ENCODE results near the gene CD79B. TPM values are rescaled to one million over a fixed set of nuclear protein-coding genes. Genes with fewer than 3 reads are reported as not detected.

CD79B gene
- total and polyA plus RNA-seq, 9 of the 15 experiments (the other 6 are each of a cell fraction or from before 2014, with no cell fraction given) = 0.15 to 0.62 (median 0.44) TPM; not detected in 2

GRCh38 chr17:63976702-63977101 lies 44.6 kb upstream of the CD79B start (continued):
- TF ChIP-seq ETV1 (tag; conservative IDR thresholded peaks at IDR 0.05; ENCODE audit: low read depth) = no peak

DNA sequence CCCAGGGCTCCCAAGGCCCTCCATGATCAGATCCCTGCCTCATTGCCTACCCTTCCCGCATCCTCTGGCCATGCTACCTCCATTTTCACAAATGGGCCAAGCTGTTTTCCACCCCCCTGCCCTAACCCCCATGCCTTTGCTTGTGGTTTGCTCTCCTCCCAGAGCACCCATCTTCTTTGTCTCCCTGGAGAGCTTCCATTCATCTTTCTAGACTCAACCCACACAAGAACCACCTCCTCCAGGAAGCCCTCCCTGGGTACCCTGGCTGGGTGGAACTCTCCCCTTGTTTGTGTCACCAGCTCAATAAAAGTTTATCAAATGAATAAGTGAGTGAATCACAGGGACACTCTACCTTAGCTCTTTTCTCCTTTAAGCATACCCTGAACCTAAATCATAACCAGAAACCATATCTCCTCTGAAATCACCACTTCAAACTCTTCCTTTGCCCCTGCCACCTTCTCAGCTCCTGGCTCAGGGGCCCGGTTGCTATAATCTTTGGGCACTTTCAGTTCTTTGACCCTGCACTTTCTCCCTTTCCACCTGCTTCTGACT lies 43.5 kb upstream of the CD79B start:
- CTCF ChIA-PET (ENCODE audit: low intra/inter-chr PET ratio) = no interaction called here
- no peak for DNase-seq (ENCODE audit: extremely low read depth in 1 of 4, low spot score in 3 of 4)

More for the DNA sequence above, 43.5 kb upstream of the CD79B start:
- Histone ChIP-seq H3K36me3 (ENCODE audit: control insufficient read depth, insufficient read depth, low read length) (no peaks in the 10 kb centered on the region), H2AFZ (ENCODE audit: low read depth, low read length) (no peak overlapping the region), H3K9ac (ENCODE audit: insufficient read depth in 1 of 2, low read depth in 2 of 2, low read length in 2 of 2) (peak overlapping the region in 1 of 2 experiments; percentile 32; a peak in 1 of 4 replicates), H3K4me3 (no peak overlapping the region), H3K27me3 (ENCODE audit: control insufficient read depth in 2 of 2, insufficient read depth in 2 of 2, low read length in 2 of 2) (peaks cover 0 to 28% of the 10 kb centered on the region in 2 experiments; a peak in 3 of 5 replicates), H3K79me2 (ENCODE audit: control insufficient read depth, insufficient read depth, low read length) (no peaks in the 10 kb centered on the region), H4K20me1 (replicated peaks; ENCODE audit: control insufficient read depth, insufficient read depth, low read length) (no peaks in the 10 kb centered on the region), H3K4me2 (ENCODE audit: insufficient read depth, low read length) (no peak overlapping the region), H3K27ac (ENCODE audit: extremely low read depth, low read depth, low read length) (no peak overlapping the region), H3K9me1 (ENCODE audit: control insufficient read depth, insufficient read depth, low read length) (no peaks in the 10 kb centered on the region), H3K9me3 (replicated peaks; ENCODE audit: control insufficient read depth, insufficient read depth, low read depth, low read length) (no peaks in the 10 kb centered on the region), H3K4me1 (replicated peaks in 1 of 2; ENCODE audit: control insufficient read depth in 2 of 2, insufficient read depth in 2 of 2, low read length in 2 of 2) (peaks cover 4 to 22% of the 10 kb centered on the region in 2 experiments; a peak in 4 of 5 replicates)
- no peak for TF ChIP-seq SRSF7 (optimal IDR thresholded peaks at IDR 0.05; ENCODE audit: low read depth, low read length)
- TF ChIP-seq BCOR (IDR thresholded peaks at IDR 0.05) = 0 out of 2 replicates have a peak, but pooled peaks have one; percentile 15
- peak; percentile 92 for TF ChIP-seq ZFP36 (IDR thresholded peaks at IDR 0.05; ENCODE audit: low read depth, low read length, partially characterized antibody)
- intact Hi-C loops (cut with micrococcal nuclease) (no loop called here), in situ Hi-C loops (cut with MboI) (no loop called here)
- ATAC-seq = no peak
- POLR2A ChIA-PET = interaction anchor here (0.6 to 1.5 kb wide), 6 partner anchors 9 to 195 kb away, joined by 3 to 7 read pairs (median 3); no protein-coding TSS in a partner anchor
- WGBS (ENCODE audit: insufficient coverage, low coverage, missing lambda C conversion rate) = 34% methylated on average over 2 of the region's 2 CpGs
- no TSS peak for BruUV-seq (replicated peaks)
- no peak for FAIRE-seq
